OCI-LY3 (cell line): ENCODE measurements around the gene DNAAF5.

Experiments
- EZH2phosphoT487 ChIP-seq: fragments of 200-600 bp; shearing (Covaris generic); IDR thresholded peaks from 2 replicates; pipeline ENCODE4 v1.6.1; 2018; ENCODE audit warnings: antibody characterized with exemption, mixed run types, low read depth
- TF ChIP-seq, protein P1 (sequence below): fragments of 200-600, 300-600 bp; sonication (generic); IDR thresholded peaks from 2 replicates; pipeline ENCODE4 v1.5.1; 2014; ENCODE audit warnings: antibody characterized with exemption, low read length, low read depth

DNA sequence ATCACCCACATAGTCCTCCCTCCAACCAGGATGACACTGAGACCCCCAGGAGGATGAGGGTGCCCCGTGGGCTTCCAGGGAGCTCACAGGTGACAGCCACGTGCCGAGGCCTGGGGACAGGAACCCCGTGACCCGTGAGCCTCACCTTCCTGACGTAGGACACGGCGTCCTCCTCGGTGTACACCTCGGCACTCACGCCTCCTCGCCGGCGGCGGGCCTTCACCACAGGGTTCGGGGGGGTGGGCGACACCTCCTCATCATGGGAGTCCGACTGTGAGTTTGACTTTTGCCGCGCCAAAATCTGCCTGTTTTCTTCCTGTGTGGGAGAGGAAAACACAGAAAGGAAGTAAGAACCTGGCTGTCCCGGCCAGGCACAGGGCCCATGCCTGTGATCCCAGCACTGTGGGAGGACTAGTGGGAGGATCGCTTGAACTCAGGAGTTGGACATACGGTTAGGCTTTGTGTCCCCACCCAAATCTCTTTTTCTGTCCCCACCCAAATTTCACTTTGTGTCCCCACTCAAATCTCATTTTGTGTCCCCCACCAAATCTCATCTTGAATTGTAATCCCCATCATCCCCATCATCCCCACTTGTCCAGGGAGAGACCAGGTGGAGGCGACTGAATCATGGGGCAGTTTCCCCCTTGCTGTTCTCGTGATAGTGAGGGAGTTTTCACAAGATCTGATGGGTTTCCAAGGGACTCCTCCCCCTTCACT is 45.9 kb upstream of the DNAAF5 start:
- TF ChIP-seq, protein P1, sequence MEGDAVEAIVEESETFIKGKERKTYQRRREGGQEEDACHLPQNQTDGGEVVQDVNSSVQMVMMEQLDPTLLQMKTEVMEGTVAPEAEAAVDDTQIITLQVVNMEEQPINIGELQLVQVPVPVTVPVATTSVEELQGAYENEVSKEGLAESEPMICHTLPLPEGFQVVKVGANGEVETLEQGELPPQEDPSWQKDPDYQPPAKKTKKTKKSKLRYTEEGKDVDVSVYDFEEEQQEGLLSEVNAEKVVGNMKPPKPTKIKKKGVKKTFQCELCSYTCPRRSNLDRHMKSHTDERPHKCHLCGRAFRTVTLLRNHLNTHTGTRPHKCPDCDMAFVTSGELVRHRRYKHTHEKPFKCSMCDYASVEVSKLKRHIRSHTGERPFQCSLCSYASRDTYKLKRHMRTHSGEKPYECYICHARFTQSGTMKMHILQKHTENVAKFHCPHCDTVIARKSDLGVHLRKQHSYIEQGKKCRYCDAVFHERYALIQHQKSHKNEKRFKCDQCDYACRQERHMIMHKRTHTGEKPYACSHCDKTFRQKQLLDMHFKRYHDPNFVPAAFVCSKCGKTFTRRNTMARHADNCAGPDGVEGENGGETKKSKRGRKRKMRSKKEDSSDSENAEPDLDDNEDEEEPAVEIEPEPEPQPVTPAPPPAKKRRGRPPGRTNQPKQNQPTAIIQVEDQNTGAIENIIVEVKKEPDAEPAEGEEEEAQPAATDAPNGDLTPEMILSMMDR = no peak
- no peak for TF ChIP-seq EZH2phosphoT487
